Ishikawa (cell line): ENCODE results near the gene OR10H1.

Experiments
- CEBPB ChIP-seq: IDR thresholded peaks from 2 replicates; pipeline ENCODE4 v1.6.1; 2012
- CREB1 ChIP-seq: IDR thresholded peaks from 2 replicates; pipeline ENCODE4 v1.6.1; 2012; ENCODE audit warnings: low read depth
- EGR1 ChIP-seq: IDR thresholded peaks from 2 replicates; pipeline ENCODE4 v1.6.1; 2012
- EP300 ChIP-seq: IDR thresholded peaks from 2 replicates; pipeline ENCODE4 v1.6.1; 2012; ENCODE audit warnings: borderline replicate concordance
- FOXM1 ChIP-seq: IDR thresholded peaks from 2 replicates; pipeline ENCODE4 v1.6.1; 2012; ENCODE audit warnings: low read depth, borderline replicate concordance
- MAX ChIP-seq: IDR thresholded peaks from 2 replicates; pipeline ENCODE4 v1.6.1; 2012
- NFIC ChIP-seq: IDR thresholded peaks from 2 replicates; pipeline ENCODE4 v1.6.1; 2012
- RAD21 ChIP-seq: IDR thresholded peaks from 2 replicates; pipeline ENCODE4 v1.6.1; 2012; ENCODE audit warnings: low read depth
- REST ChIP-seq: IDR thresholded peaks from 2 replicates; pipeline ENCODE4 v1.6.1; 2012; ENCODE audit warnings: low read depth, mild to moderate bottlenecking
- TAF1 ChIP-seq: IDR thresholded peaks from 2 replicates; pipeline ENCODE4 v1.6.1; 2012; ENCODE audit warnings: low read depth, mild to moderate bottlenecking
- TCF12 ChIP-seq: IDR thresholded peaks from 2 replicates; pipeline ENCODE4 v1.6.1; 2012; ENCODE audit warnings: low read depth
- TEAD4 ChIP-seq: IDR thresholded peaks from 2 replicates; pipeline ENCODE4 v1.6.1; 2012
- YY1 ChIP-seq: IDR thresholded peaks from 2 replicates; pipeline ENCODE4 v1.6.1; 2012; ENCODE audit warnings: low read depth
- ZBTB7A ChIP-seq: IDR thresholded peaks from 2 replicates; pipeline ENCODE4 v1.6.1; 2012; ENCODE audit warnings: low read depth
- TF ChIP-seq, protein P1 (sequence below): IDR thresholded peaks from 2 replicates; pipeline ENCODE4 v1.6.1; 2012

Gene OR10H1

GRCh38 chr19:15775249-15775648 lies 40.2 kb downstream of the OR10H1 start:
- TF ChIP-seq FOXM1 (no peak), CREB1 (no peak), EGR1 (no peak), TAF1 (no peak), REST (no peak), RAD21 (no peak), MAX (no peak), CEBPB (no peak), TEAD4 (no peak), NFIC (no peak), TCF12 (no peak), YY1 (no peak), ZBTB7A (no peak), EP300 (no peak)
- TF ChIP-seq, protein P1, sequence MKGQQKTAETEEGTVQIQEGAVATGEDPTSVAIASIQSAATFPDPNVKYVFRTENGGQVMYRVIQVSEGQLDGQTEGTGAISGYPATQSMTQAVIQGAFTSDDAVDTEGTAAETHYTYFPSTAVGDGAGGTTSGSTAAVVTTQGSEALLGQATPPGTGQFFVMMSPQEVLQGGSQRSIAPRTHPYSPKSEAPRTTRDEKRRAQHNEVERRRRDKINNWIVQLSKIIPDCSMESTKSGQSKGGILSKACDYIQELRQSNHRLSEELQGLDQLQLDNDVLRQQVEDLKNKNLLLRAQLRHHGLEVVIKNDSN: no peak

DNA sequence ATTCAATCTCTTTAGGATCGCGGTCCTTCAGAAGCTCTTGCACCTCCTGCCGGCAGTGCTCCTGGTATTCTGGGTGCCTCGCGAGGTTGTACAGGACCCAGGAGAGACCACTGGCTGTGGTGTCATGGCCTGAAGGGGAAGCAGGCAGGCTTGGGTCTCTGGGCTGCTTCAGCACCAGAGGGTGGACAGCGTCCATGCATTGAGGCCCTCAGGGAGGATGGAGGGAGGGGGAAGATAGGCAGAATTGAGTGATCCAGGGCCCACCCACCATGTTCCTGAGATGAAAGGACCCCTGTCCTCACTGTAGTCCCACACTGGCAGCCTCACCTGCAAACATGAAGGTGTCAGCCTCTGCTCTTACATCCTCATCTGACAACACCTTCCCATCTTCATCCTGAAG lies 45.9 kb downstream of the OR10H1 start:
- TF ChIP-seq REST: peak; percentile 90
- no peak for TF ChIP-seq TAF1

GRCh38 chr19:15759962-15760565 lies 55.4 kb downstream of the OR10H1 start:
- TF ChIP-seq RAD21: peak; percentile 9; the same call in 1 of the 2 replicates
- TF ChIP-seq EP300: no peak

DNA sequence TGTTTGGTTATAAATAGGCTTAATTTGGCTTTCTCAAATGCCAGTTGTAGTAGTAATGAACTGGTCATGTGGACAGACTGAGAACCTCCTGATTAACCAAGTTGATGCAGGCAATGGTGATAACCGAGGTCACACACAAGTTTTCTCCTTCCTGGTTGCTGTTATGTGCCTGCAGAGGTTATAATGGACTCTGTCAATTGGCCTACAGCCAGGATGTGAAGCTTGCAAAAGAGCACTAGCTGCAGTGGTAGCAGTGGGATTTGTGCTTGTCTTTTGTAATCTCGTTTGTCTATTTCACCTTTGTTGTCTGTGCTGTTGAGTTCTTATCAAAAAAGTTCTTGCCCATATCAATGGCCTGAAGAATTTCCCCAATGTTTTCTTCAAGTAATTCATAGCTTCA lies 57.1 kb downstream of the OR10H1 start:
- TF ChIP-seq TCF12: no peak
- no peak for TF ChIP-seq NFIC
- no peak for TF ChIP-seq EP300
- no peak for TF ChIP-seq YY1
- no peak for TF ChIP-seq MAX
- TF ChIP-seq, protein P1: no peak
- no peak for TF ChIP-seq REST
